Measurements from ENCODE around the gene MACROD2.

- no peak for TF ChIP-seq SUZ12 (IDR thresholded peaks at IDR 0.05; ENCODE audit: extremely low read depth, insufficient read depth, insufficient read length)
- no peak for TF ChIP-seq YY1 (IDR thresholded peaks at IDR 0.05; ENCODE audit: insufficient read depth, insufficient read length)
- TF ChIP-seq ZNF274 (IDR thresholded peaks at IDR 0.05; ENCODE audit: low read depth, low read length): no peak
Measured at GRCh38 chr20:15316556-15316955, 1321.2 kb downstream of the MACROD2 start.
